SK-N-SH treated with all-trans-retinoic acid at 6 μM for 48 hours (cell line): ENCODE data around the gene HLCS.

Source experiments
- ATAC-seq: fragments of 200-7000 bp; cut with Tn5 transposase; 3 replicates; pipeline ENCODE4 v1.9.1; 2020; ENCODE audit warnings: mild to moderate bottlenecking, moderate library complexity
- ARNTL ChIP-seq: fragments of 450-650 bp; formaldehyde crosslinking; IDR thresholded peaks from 2 replicates; pipeline ENCODE4 v1.5.0; 2020; ENCODE audit warnings: low read depth, mild to moderate bottlenecking, moderate library complexity, borderline replicate concordance
- BACH2 ChIP-seq: fragments of 250-450 bp; sonication (Bioruptor Pico); IDR thresholded peaks from 2 replicates; pipeline ENCODE4 v1.9.0; 2021; ENCODE audit warnings: mild to moderate bottlenecking, borderline replicate concordance
- CSDC2 ChIP-seq: fragments of 250-450 bp; sonication (Bioruptor Pico); IDR thresholded peaks from 2 replicates; pipeline ENCODE4 v1.5.0; 2020; ENCODE audit warnings: mild to moderate bottlenecking, moderate library complexity
- ESRRG ChIP-seq: fragments of 250-450 bp; sonication (Bioruptor Pico); IDR thresholded peaks from 2 replicates; pipeline ENCODE4 v1.6.1; 2021; ENCODE audit warnings: mild to moderate bottlenecking
- GLIS3 ChIP-seq: fragments of 250-450 bp; sonication (Bioruptor Pico); IDR thresholded peaks from 2 replicates; pipeline ENCODE4 v1.5.0; 2020; ENCODE audit warnings: mild to moderate bottlenecking, moderate library complexity
- ISL1 ChIP-seq: fragments of 250-450 bp; sonication (Bioruptor Pico); IDR thresholded peaks from 2 replicates; pipeline ENCODE4 v2.1.2; 2022; ENCODE audit warnings: mild to moderate bottlenecking, moderate library complexity
- OSR1 ChIP-seq: fragments of 250-450 bp; sonication (Bioruptor Pico); IDR thresholded peaks from 2 replicates; pipeline ENCODE4 v1.8.0; 2022; ENCODE audit warnings: moderate library complexity, mild to moderate bottlenecking, inconsistent platforms
- RARB ChIP-seq: fragments of 250-450 bp; sonication (Bioruptor Pico); IDR thresholded peaks from 2 replicates; pipeline ENCODE4 v1.8.0; 2021; ENCODE audit warnings: mild to moderate bottlenecking, moderate library complexity
- SNAI2 ChIP-seq: fragments of 250-450 bp; sonication (Bioruptor Pico); IDR thresholded peaks from 2 replicates; pipeline ENCODE4 v1.5.0; 2020; ENCODE audit warnings: mild to moderate bottlenecking, moderate library complexity
- TOX ChIP-seq: fragments of 250-450 bp; sonication (Bioruptor Pico); IDR thresholded peaks from 2 replicates; pipeline ENCODE4 v1.8.0; 2021; ENCODE audit warnings: mild to moderate bottlenecking, moderate library complexity, borderline replicate concordance
- ZC3H10 ChIP-seq: fragments of 250-450 bp; sonication (Bioruptor Pico); IDR thresholded peaks from 2 replicates; pipeline ENCODE4 v1.5.1; 2021; ENCODE audit warnings: mild to moderate bottlenecking, moderate library complexity
- ZFP3 ChIP-seq: fragments of 250-450 bp; sonication (Bioruptor Pico); IDR thresholded peaks from 2 replicates; pipeline ENCODE4 v1.5.0; 2020; ENCODE audit warnings: mild to moderate bottlenecking, moderate library complexity
- ZFP30 ChIP-seq: fragments of 450-650 bp; formaldehyde crosslinking; IDR thresholded peaks from 2 replicates; pipeline ENCODE4 v1.5.0; 2022; ENCODE audit warnings: mild to moderate bottlenecking, moderate library complexity
- ZNF565 ChIP-seq: fragments of 450-650 bp; formaldehyde crosslinking; conservative IDR thresholded peaks from 2 replicates; pipeline ENCODE4 v1.5.0; 2020; ENCODE audit warnings: low read depth, mild to moderate bottlenecking, moderate library complexity
- ZNF70 ChIP-seq: fragments of 450-650 bp; formaldehyde crosslinking; IDR thresholded peaks from 2 replicates; pipeline ENCODE4 v1.5.0; 2020; ENCODE audit warnings: mild to moderate bottlenecking, moderate library complexity
- ZNF8 ChIP-seq: fragments of 450-650 bp; formaldehyde crosslinking; IDR thresholded peaks from 2 replicates; pipeline ENCODE4 v1.5.0; 2020; ENCODE audit warnings: mild to moderate bottlenecking, moderate library complexity
- TF ChIP-seq, protein P1 (sequence below): fragments of 250-450 bp; sonication (Bioruptor Pico); IDR thresholded peaks from 2 replicates; pipeline ENCODE4 v1.5.1; 2021; ENCODE audit warnings: mild to moderate bottlenecking, moderate library complexity
- TF ChIP-seq, protein P2 (sequence below): fragments of 250-450 bp; sonication (Bioruptor Pico); IDR thresholded peaks from 2 replicates; pipeline ENCODE4 v1.5.1; 2020; ENCODE audit warnings: low read depth, mild to moderate bottlenecking, moderate library complexity
- TF ChIP-seq, protein P3 (sequence below): fragments of 250-450 bp; sonication (Bioruptor Pico); IDR thresholded peaks from 2 replicates; pipeline ENCODE4 v1.5.0; 2020; ENCODE audit warnings: mild to moderate bottlenecking, moderate library complexity
- TF ChIP-seq, protein P4 (sequence below): fragments of 250-450 bp; sonication (Bioruptor Pico); IDR thresholded peaks from 2 replicates; pipeline ENCODE4 v1.8.0; 2021; ENCODE audit warnings: low read depth, mild to moderate bottlenecking, moderate library complexity, borderline replicate concordance
- TF ChIP-seq, protein P5 (sequence below): fragments of 250-450 bp; sonication (Bioruptor Pico); IDR thresholded peaks from 2 replicates; pipeline ENCODE4 v1.8.0; 2020; ENCODE audit warnings: mild to moderate bottlenecking, moderate library complexity, borderline replicate concordance

Gene HLCS

DNA sequence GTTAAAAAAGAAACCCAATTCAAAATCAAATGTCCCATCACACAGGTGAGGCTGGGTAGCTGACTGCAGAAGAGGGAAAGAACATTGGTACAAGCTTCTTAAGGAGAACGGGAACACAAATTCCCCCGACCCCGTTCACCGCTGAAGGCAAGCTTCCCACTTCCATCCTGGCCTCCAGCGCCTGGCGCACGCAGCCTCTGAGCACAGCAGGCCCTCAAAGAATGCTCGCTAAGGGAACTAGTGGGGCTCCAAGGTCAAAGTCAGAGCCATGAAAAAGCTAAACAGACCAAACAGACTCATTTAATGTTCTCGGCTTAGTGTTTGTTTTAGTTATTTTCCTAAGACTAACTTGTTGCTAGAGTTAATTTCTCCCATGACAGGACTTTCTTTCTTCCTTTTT lies 203.8 kb downstream of the HLCS start:
- no peak for ATAC-seq
- TF ChIP-seq SNAI2 (no peak), ZC3H10 (CRISPR knock-in tag) (no peak), TOX (CRISPR knock-in tag) (no peak), BACH2 (CRISPR knock-in tag) (no peak), ESRRG (CRISPR knock-in tag) (no peak), ZNF565 (CRISPR knock-in tag) (no peak), ZNF70 (CRISPR knock-in tag) (no peak), RARB (CRISPR knock-in tag) (no peak), CSDC2 (no peak), ZNF8 (CRISPR knock-in tag) (no peak), ISL1 (CRISPR knock-in tag) (no peak), ZFP30 (CRISPR knock-in tag) (no peak), ARNTL (CRISPR knock-in tag) (no peak), OSR1 (CRISPR knock-in tag) (no peak), GLIS3 (CRISPR knock-in tag) (no peak)
- TF ChIP-seq, protein P1, sequence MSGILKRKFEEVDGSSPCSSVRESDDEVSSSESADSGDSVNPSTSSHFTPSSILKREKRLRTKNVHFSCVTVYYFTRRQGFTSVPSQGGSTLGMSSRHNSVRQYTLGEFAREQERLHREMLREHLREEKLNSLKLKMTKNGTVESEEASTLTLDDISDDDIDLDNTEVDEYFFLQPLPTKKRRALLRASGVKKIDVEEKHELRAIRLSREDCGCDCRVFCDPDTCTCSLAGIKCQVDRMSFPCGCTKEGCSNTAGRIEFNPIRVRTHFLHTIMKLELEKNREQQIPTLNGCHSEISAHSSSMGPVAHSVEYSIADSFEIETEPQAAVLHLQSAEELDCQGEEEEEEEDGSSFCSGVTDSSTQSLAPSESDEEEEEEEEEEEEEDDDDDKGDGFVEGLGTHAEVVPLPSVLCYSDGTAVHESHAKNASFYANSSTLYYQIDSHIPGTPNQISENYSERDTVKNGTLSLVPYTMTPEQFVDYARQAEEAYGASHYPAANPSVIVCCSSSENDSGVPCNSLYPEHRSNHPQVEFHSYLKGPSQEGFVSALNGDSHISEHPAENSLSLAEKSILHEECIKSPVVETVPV (CRISPR knock-in tag) = no peak
- TF ChIP-seq, protein P2, sequence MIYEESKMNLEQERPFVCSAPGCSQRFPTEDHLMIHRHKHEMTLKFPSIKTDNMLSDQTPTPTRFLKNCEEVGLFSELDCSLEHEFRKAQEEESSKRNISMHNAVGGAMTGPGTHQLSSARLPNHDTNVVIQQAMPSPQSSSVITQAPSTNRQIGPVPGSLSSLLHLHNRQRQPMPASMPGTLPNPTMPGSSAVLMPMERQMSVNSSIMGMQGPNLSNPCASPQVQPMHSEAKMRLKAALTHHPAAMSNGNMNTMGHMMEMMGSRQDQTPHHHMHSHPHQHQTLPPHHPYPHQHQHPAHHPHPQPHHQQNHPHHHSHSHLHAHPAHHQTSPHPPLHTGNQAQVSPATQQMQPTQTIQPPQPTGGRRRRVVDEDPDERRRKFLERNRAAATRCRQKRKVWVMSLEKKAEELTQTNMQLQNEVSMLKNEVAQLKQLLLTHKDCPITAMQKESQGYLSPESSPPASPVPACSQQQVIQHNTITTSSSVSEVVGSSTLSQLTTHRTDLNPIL (CRISPR knock-in tag) = no peak
- TF ChIP-seq, protein P3, sequence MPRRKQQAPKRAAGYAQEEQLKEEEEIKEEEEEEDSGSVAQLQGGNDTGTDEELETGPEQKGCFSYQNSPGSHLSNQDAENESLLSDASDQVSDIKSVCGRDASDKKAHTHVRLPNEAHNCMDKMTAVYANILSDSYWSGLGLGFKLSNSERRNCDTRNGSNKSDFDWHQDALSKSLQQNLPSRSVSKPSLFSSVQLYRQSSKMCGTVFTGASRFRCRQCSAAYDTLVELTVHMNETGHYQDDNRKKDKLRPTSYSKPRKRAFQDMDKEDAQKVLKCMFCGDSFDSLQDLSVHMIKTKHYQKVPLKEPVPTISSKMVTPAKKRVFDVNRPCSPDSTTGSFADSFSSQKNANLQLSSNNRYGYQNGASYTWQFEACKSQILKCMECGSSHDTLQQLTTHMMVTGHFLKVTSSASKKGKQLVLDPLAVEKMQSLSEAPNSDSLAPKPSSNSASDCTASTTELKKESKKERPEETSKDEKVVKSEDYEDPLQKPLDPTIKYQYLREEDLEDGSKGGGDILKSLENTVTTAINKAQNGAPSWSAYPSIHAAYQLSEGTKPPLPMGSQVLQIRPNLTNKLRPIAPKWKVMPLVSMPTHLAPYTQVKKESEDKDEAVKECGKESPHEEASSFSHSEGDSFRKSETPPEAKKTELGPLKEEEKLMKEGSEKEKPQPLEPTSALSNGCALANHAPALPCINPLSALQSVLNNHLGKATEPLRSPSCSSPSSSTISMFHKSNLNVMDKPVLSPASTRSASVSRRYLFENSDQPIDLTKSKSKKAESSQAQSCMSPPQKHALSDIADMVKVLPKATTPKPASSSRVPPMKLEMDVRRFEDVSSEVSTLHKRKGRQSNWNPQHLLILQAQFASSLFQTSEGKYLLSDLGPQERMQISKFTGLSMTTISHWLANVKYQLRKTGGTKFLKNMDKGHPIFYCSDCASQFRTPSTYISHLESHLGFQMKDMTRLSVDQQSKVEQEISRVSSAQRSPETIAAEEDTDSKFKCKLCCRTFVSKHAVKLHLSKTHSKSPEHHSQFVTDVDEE (CRISPR knock-in tag) = no peak
- TF ChIP-seq, protein P4, sequence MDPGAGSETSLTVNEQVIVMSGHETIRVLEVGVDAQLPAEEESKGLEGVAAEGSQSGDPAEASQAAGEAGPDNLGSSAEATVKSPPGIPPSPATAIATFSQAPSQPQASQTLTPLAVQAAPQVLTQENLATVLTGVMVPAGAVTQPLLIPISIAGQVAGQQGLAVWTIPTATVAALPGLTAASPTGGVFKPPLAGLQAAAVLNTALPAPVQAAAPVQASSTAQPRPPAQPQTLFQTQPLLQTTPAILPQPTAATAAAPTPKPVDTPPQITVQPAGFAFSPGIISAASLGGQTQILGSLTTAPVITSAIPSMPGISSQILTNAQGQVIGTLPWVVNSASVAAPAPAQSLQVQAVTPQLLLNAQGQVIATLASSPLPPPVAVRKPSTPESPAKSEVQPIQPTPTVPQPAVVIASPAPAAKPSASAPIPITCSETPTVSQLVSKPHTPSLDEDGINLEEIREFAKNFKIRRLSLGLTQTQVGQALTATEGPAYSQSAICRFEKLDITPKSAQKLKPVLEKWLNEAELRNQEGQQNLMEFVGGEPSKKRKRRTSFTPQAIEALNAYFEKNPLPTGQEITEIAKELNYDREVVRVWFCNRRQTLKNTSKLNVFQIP = no peak

DNA sequence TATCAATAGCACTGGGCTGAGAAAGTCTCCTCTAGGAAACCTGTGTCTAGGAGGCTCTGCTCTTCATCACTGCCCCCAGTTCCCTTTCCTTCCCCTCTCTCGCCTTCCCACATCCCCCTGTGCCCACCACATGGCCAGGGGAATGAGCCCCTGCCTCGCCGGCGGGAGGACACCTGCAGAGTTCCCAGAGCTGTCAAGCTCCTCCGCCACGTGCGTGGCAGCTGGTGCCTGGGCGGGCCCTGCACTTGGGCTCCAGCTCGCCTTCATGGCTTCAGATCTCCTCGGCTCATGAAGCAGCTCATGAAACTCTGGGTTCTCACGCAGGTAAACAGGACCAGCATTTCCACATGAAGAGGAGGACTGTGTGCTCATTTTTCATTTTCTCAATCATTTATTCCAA lies 204.8 kb downstream of the HLCS start:
- no peak for ATAC-seq
- TF ChIP-seq ZFP3 (CRISPR knock-in tag) = no peak
- no peak for TF ChIP-seq ZC3H10 (CRISPR knock-in tag)
- TF ChIP-seq TOX (CRISPR knock-in tag) = no peak
- TF ChIP-seq ZNF70 (CRISPR knock-in tag) = no peak
- TF ChIP-seq, protein P4 = no peak
- no peak for TF ChIP-seq BACH2 (CRISPR knock-in tag)
- TF ChIP-seq, protein P2 (CRISPR knock-in tag) = no peak
- TF ChIP-seq, protein P5, sequence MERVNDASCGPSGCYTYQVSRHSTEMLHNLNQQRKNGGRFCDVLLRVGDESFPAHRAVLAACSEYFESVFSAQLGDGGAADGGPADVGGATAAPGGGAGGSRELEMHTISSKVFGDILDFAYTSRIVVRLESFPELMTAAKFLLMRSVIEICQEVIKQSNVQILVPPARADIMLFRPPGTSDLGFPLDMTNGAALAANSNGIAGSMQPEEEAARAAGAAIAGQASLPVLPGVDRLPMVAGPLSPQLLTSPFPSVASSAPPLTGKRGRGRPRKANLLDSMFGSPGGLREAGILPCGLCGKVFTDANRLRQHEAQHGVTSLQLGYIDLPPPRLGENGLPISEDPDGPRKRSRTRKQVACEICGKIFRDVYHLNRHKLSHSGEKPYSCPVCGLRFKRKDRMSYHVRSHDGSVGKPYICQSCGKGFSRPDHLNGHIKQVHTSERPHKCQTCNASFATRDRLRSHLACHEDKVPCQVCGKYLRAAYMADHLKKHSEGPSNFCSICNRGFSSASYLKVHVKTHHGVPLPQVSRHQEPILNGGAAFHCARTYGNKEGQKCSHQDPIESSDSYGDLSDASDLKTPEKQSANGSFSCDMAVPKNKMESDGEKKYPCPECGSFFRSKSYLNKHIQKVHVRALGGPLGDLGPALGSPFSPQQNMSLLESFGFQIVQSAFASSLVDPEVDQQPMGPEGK (CRISPR knock-in tag) = no peak
